Gastroesophageal sphincter (tissue), 4 donors: ENCODE measurements around the gene SLC35B2. TPM values are rescaled to one million over a fixed set of nuclear protein-coding genes. Genes with fewer than 3 reads are reported as not detected.

ENCODE experiments used
- ATAC-seq: fragments of 150-250 bp; one replicate; pipeline ENCODE4 v1.9.1; 2016; ENCODE audit warnings: mild to moderate bottlenecking, moderate library complexity
- H3K27ac ChIP-seq, 4 donors: fragments of 200-600 bp; sonication (generic) in 3 of 4; 1 replicate in 3 of 4; 2 replicates in 1 of 4; pipeline ENCODE4 v1.5.1; 2016 to 2019
- H3K27me3 ChIP-seq: fragments of 200-600 bp; sonication (generic); one replicate; pipeline ENCODE4 v1.5.1; 2019
- H3K36me3 ChIP-seq, 2 donors: fragments of 200-600 bp; sonication (generic); one replicate each; pipeline ENCODE4 v1.5.1; 2019; ENCODE audit warnings: control low read depth in 1 of 2
- H3K4me1 ChIP-seq, 3 donors: fragments of 200-600 bp; sonication (generic); 1 replicate in 2 of 3; 2 replicates in 1 of 3; pipeline ENCODE4 v1.5.1; 2016 to 2019; ENCODE audit warnings: control low read depth in 2 of 3
- H3K4me3 ChIP-seq, 2 donors: fragments of 200-600 bp; sonication (generic); one replicate each; pipeline ENCODE4 v1.5.1; 2019; ENCODE audit warnings: mild to moderate bottlenecking in 1 of 2, moderate library complexity in 1 of 2
- H3K9me3 ChIP-seq, 3 donors: fragments of 200-600 bp; sonication (generic); one replicate each; pipeline ENCODE4 v1.5.1; 2017 to 2019; ENCODE audit warnings: control low read depth in 2 of 3
- EP300 ChIP-seq: sonication (generic); formaldehyde crosslinking; IDR thresholded peaks from one replicate; pipeline ENCODE4 v1.6.1; 2017; ENCODE audit warnings: antibody characterized with exemption, mild to moderate bottlenecking
- POLR2A ChIP-seq, 2 donors: fragments of 450-650 bp; IDR thresholded peaks; one replicate each; pipeline ENCODE4 v1.6.1; 2017; ENCODE audit warnings: antibody characterized with exemption in 2 of 2, mild to moderate bottlenecking in 2 of 2, moderate library complexity in 1 of 2
- POLR2AphosphoS5 ChIP-seq: sonication (generic); formaldehyde crosslinking; IDR thresholded peaks from one replicate; pipeline ENCODE4 v1.6.1; 2017; ENCODE audit warnings: antibody characterized with exemption
- WGBS, 2 donors: methylation state at CpG; one replicate each; pipeline ENCODE4 v1.1.5; 2018; ENCODE audit warnings: low coverage in 1 of 2; 5-methylcytosine and 5-hydroxymethylcytosine counted together
- total RNA-seq, 4 donors: library from RNA; depleted of rRNA; stranded (reverse); fragments of >200 nt; gene quantifications; one replicate each; pipeline ENCODE4 v1.1.0, GENCODE V29; 2016
- TF ChIP-seq, protein P1 (sequence below), 4 experiments: fragments of 200-600 bp in 2 of 4; fragments of 450-650 bp in 2 of 4; sonication (generic) in 1 of 4; IDR thresholded peaks; one replicate each; pipeline ENCODE4 v1.5.1; 2017 to 2019; ENCODE audit warnings: antibody characterized with exemption in 4 of 4, mild to moderate bottlenecking in 2 of 4, moderate library complexity in 2 of 4

The SLC35B2 gene
- total RNA-seq, 4 donors from 2014 or later: 21.3 to 34.0 (median 25.6) TPM

DNA sequence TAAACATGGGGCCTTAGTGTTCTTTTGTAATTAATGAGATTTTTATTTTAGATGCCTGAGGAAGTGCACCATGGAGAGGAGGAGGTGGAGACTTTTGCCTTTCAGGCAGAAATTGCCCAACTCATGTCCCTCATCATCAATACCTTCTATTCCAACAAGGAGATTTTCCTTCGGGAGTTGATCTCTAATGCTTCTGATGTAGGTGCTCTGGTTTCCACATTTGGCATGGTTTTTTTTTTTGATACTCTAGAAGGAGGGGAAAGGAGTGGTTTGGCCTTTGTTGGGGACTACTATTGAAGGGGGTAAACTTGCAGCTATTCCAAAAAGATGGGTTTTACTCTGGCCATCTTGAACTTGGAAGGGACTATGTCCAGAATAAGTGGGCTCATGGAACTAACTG, 8.7 kb downstream of the SLC35B2 start:
- TF ChIP-seq POLR2A (IDR thresholded peaks at IDR 0.05) (no peak), EP300 (no peak), POLR2AphosphoS5 (no peak)
- TF ChIP-seq, protein P1, sequence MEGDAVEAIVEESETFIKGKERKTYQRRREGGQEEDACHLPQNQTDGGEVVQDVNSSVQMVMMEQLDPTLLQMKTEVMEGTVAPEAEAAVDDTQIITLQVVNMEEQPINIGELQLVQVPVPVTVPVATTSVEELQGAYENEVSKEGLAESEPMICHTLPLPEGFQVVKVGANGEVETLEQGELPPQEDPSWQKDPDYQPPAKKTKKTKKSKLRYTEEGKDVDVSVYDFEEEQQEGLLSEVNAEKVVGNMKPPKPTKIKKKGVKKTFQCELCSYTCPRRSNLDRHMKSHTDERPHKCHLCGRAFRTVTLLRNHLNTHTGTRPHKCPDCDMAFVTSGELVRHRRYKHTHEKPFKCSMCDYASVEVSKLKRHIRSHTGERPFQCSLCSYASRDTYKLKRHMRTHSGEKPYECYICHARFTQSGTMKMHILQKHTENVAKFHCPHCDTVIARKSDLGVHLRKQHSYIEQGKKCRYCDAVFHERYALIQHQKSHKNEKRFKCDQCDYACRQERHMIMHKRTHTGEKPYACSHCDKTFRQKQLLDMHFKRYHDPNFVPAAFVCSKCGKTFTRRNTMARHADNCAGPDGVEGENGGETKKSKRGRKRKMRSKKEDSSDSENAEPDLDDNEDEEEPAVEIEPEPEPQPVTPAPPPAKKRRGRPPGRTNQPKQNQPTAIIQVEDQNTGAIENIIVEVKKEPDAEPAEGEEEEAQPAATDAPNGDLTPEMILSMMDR (IDR thresholded peaks at IDR 0.05): no peak
- Histone ChIP-seq H3K4me3 (peak overlapping the region; percentile 63 to 79), H3K9me3 (no peaks in the 10 kb centered on the region), H3K4me1 (peaks cover 0 to 69% (median 18%) of the 10 kb centered on the region in 3 donors), H3K27me3 (no peaks in the 10 kb centered on the region), H3K27ac (peak overlapping the region in 3 of 4 donors; percentile 96 to 100 (median 99)), H3K36me3 (peaks cover 0 to 53% of the 10 kb centered on the region in 2 donors)
- no peak for ATAC-seq
- WGBS, 2 donors: 0 to 14% methylated on average over 1 of the region's 1 CpG

DNA sequence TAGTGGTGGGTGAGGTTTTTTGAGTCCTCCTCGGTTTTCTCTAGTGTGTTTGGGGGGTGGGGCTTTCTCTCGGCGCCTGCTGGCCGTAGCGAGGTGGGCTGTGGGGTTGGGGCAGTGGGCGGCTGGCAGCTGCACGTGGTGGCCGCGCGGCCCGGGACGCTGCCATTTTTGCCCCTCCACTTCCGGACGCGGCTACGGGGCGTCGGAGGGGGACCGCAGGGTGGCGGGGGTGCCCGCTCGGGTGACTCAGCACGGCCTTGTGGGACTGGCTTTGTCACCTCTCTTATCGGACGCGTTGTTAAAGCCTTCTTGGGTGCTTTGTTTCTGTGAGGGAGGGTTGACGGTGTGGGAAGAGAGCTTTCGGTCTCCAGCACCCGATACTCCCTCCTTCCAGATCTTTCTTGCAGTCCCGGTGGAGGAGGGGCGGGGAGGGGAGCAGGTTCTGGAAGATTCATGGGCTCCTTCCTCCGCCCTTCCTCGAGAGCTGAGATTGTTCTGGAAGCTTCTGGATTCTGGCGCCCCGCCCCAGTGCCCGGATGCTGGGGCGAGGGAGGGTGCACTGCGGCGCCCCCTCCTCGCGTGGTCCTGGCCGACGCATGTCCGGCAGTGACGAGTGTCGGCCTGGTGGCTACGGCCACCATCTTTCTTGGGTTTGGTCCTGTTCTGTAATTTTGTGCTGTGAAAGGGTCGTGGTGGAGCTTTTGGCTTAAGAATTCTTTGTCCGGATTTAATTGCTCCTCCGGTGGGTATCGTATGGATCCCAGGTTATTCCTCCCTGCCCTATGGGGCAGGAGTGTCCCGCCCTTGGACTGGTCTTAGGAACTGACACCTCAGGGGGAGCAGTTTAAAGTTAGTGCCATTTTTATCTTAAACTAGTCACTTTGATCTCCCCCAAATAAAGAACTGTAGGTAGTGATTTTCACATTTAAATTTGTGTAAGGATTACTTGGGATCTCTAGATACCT, 9.7 kb downstream of the SLC35B2 start:
- H3K4me3 ChIP-seq: peak overlapping the region; percentile 63 to 79
- H3K27ac ChIP-seq: peak overlapping the region; percentile 87 to 100 (median 98)
- H3K4me1 ChIP-seq: peaks cover 0 to 60% (median 18%) of the 10 kb centered on the region in 3 donors
- WGBS, 2 donors: 0% methylated on average over 5 to 7 of the region's 52 CpGs
- peak; percentile 46 for ATAC-seq
- TF ChIP-seq EP300: no peak
- TF ChIP-seq, protein P1 (IDR thresholded peaks at IDR 0.05): no peak
- TF ChIP-seq POLR2A (IDR thresholded peaks at IDR 0.05): no peak
- no peak for TF ChIP-seq POLR2AphosphoS5
- peaks cover 0 to 43% of the 10 kb centered on the region in 2 donors for H3K36me3 ChIP-seq
- no peaks in the 10 kb centered on the region for H3K9me3 ChIP-seq
- no peaks in the 10 kb centered on the region for H3K27me3 ChIP-seq

DNA sequence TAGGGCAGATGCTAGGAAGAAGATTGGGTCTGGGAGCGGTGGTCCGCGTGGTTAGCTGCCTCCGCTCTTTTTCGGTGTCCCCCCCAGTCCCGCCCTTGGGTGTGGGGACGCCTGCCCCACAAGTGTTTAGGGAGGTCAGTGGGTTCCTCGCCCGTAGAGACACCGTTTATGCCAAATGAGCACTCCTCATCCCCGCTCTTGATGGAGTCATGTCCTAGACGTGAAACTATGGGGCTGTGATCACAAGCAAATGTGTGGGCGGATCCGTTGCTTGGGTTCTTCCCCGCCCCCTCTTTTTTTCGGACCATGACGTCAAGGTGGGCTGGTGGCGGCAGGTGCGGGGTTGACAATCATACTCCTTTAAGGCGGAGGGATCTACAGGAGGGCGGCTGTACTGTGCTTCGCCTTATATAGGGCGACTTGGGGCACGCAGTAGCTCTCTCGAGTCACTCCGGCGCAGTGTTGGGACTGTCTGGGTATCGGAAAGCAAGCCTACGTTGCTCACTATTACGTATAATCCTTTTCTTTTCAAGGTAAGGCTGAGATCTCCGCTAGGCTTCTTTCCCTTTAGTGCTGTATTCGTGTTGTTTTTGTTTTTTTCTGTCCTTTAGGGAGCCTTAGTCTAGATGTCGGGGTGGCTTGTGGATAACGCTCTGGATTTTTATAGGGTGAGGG, 10.5 kb downstream of the SLC35B2 start, which contains the start of gene HSP90AB1:
Gene HSP90AB1, plus strand, starts transcription at position 439 of the 675 bp plus-strand sequence. CDS start 1,529 bp downstream, outside the sequence.
- H3K4me3 ChIP-seq: peak within 1 kb of the TSS; percentile 63 to 79
- peaks cover 0 to 35% of the 10 kb centered on the region in 2 donors for H3K36me3 ChIP-seq
- peak within 1 kb of the TSS; percentile 87 to 100 (median 98) for H3K27ac ChIP-seq
- no peaks in the 10 kb centered on the region for H3K9me3 ChIP-seq
- peak; percentile 92 for ATAC-seq
- peak; percentile 99 for TF ChIP-seq POLR2A (IDR thresholded peaks at IDR 0.05)
- TF ChIP-seq POLR2AphosphoS5: peak; percentile 100
- TF ChIP-seq EP300: no peak
- no peaks in the 10 kb centered on the region for H3K27me3 ChIP-seq
- WGBS, 2 donors: 0 to 1% methylated on average over 5 to 19 of the region's 34 CpGs
- H3K4me1 ChIP-seq: peaks cover 0 to 51% (median 18%) of the 10 kb centered on the region in 3 donors

DNA sequence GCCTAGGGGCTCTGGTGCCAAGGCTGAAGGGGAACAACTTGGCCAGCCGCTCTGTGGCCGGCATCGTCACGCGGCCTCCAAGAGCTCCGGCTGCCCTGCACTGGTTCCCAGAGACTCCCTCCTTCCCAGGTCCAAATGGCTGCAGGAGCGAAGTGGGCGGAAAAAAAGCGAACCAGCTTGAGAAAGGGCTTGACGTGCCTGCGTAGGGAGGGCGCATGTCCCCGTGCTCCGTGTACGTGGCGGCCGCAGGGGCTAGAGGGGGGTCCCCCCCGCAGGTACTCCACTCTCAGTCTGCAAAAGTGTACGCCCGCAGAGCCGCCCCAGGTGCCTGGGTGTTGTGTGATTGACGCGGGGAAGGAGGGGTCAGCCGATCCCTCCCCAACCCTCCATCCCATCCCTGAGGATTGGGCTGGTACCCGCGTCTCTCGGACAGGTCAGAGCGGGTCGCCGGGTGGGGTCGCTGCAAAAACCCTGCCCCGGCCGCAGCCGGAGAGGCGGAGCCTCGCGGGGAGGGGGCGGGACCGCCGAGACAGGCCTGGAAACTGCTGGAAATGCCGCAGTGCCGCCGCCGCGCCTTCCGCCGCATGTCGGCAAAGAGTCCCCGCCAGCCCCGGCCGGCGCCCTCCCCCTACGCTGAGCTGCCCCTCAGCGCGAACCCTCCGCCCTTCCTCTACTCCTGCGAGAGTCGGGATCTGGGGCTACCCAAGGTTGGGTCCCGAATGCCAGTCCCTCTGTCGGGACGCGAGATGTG, 11.2 kb downstream of the SLC35B2 start:
- 0% methylated on average over 10 of the region's 62 CpGs; no CpG with 5 or more reads in 1 of the 2 donors for WGBS, 2 donors
- Histone ChIP-seq H3K4me1 (peaks cover 0 to 44% (median 18%) of the 10 kb centered on the region in 3 donors), H3K36me3 (peaks cover 0 to 28% of the 10 kb centered on the region in 2 donors), H3K27ac (peak overlapping the region; percentile 87 to 100 (median 98)), H3K4me3 (peak overlapping the region; percentile 63 to 79), H3K27me3 (no peaks in the 10 kb centered on the region), H3K9me3 (no peaks in the 10 kb centered on the region)
- ATAC-seq: peak; percentile 77
- TF ChIP-seq, protein P1 (IDR thresholded peaks at IDR 0.05): peak in 1 of 4 experiments; percentile 73
- TF ChIP-seq POLR2AphosphoS5 (peak; percentile 60), POLR2A (IDR thresholded peaks at IDR 0.05) (no peak), EP300 (no peak)
